ENCODE data around the gene MORC2.

DNA sequence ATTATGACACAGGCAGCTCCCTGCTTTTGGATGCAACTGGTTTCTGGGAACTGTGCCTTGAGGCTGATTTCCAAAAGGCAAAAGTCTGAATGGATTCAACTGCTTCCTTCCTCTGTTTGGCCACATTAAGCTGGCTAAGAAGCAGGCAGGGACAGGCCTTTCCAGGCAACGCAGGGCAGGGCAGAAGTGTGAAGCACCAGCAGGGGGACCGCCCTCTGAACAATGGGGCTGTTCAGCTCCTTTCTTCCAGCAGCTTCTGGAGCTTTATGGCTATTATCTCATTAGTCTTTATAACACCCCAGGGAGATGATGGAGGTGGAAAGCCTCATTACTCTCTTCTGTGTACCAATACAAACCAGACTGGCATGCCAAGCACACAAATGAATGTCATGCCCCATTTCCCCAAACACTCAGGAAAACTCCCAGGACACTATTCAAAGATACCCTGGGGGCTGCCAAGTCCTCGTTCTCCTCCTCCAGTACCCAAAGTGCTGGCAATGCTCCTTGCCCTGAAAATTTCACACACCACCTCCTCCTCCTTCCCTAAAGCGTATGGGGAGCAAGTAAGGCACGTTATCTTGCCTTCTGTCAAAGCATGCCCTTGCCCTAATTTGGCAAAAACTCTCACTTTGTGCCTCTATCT lies 21.3 kb downstream of the MORC2 start:
- TF ChIP-seq, protein P1, sequence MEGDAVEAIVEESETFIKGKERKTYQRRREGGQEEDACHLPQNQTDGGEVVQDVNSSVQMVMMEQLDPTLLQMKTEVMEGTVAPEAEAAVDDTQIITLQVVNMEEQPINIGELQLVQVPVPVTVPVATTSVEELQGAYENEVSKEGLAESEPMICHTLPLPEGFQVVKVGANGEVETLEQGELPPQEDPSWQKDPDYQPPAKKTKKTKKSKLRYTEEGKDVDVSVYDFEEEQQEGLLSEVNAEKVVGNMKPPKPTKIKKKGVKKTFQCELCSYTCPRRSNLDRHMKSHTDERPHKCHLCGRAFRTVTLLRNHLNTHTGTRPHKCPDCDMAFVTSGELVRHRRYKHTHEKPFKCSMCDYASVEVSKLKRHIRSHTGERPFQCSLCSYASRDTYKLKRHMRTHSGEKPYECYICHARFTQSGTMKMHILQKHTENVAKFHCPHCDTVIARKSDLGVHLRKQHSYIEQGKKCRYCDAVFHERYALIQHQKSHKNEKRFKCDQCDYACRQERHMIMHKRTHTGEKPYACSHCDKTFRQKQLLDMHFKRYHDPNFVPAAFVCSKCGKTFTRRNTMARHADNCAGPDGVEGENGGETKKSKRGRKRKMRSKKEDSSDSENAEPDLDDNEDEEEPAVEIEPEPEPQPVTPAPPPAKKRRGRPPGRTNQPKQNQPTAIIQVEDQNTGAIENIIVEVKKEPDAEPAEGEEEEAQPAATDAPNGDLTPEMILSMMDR (conservative IDR thresholded peaks at IDR 0.05 in 1 of 2, IDR thresholded peaks at IDR 0.05 in 1 of 2; ENCODE audit: extremely low read depth in 1 of 2, insufficient read depth in 1 of 2, low read depth in 1 of 2, low read length in 2 of 2) = peak; percentile 44 to 70
- no peak for TF ChIP-seq EZH2 (IDR thresholded peaks at IDR 0.05; ENCODE audit: borderline replicate concordance, low read length)
